HG03060 (cell line): ENCODE results near the gene SPON2.

Experiments used
- ATAC-seq: cut with Tn5 transposase; IDR thresholded peaks from one replicate; pipeline ENCODE4 v1.9.1; 2021; ENCODE audit warnings: low read depth, moderate number of reproducible peaks; ENCODE audit not compliant: unreplicated experiment

SPON2 gene

DNA sequence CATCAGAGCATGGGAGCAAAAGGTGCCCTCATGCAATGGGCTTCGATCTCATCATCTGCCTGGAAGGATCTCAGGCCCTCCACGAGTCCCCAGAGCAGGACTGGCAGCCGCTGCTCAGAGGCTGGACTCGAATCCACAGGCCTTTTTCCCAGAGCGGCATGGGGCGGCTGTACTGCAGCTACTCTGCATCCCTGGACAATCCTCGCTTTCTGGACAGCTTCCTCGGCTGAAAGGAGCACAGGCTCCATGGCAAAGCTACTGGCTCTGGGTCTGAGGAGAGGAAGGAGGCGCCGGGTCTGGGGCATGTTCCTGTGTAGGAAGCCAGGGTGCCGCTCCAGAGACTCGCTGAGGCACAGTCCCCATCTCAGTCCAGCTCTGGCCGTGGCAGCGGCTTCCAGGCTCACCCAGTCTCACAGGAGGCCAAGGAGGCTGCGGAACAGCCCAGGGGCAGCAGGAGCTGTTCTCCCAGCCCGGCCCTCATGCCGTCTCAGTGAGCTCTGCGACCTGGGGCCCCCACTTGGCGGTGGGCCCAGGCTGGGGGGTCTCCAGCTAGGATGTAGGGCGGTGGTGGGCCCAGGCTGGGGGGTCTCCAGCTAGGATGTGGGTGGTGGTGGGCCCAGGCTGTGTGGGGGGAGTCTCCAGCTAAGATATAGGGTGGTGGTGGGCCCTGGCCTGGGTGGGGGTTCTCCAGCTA is 2.7 kb upstream of the SPON2 start:
- ATAC-seq, result no peak

DNA sequence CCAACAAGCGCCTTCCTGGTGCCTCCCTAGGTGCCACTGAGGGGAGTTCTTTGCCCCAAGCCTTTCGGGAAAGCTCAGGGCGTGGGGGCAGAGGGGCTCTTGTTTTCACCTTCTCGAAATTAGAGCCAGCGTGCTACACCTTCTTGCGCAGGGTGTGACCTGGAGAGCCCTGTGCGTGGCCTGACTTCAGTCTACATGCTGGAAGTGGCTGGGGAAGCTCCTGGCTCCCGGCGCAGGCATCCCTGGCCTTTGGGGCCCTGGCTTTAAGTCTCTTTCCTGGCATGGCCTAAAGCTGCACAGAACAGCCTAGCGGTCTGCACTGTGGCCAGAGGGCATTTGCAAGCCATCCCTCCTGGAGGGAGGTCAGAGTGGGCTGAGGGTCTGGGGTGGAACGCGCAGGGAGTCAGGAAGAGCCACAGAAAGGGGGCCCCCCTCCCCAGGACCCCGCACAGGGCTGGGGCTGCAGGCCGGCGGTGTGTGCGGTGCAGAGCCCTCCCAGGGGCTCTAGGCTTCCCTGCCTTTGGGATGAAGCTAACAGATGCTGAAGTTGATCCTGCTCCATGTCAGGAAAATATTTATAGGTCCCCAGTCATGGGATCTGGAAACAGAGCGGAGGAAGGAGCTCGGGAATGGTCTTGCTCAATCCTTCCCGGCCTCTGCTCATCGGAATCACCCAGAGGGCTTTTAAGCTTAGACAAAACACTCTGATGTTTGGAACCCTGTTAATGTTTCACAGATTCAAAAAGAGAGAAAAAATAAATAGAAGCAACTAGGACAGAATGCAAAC is 781 bp upstream of the SPON2 start:
- ATAC-seq, result no peak

DNA sequence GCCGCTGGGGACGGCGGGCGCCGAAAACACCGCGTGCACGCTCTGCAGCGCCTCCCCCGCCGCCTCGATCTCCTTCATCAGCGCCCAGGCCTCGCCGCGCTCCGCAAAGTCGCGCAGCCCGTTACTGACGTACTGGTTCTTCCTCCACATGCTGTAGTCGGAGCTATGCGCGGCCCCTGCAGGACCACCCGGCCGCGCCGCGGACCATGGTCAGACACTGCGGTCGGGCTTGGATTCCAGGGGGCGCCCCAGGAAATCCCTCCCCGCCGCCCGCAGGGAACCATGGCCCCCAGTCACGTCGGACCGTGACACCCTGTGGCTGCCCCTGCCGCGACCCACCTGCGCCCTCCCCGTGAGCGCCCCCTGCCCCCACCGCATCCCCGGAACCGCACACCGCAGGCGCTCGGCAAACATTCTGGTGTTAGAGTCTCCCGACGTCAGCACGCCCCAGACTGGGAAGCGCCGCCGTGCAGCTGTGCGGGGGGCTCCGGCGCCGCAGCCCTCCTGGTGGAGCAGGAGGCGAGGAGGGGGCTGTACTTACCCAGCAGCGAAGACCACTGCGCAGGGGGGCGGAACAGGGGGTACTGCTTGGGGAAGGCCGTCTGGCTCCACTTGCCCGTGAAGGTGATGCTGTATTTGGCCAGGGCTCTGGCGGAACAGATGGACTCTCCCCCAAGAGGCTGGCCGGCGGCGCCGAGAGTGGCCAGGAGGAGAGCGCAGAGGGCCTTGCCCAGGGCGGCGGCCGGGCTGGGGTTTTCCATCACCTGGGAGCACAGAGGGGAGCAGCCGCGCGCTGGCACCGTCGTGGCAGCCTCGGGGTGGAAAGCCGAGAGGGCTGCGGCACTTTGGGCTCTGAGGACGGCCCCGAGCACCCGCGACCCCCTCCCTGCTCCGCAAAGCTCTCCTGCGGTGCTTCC is 814 bp downstream of the SPON2 start:
- no peak for ATAC-seq

DNA sequence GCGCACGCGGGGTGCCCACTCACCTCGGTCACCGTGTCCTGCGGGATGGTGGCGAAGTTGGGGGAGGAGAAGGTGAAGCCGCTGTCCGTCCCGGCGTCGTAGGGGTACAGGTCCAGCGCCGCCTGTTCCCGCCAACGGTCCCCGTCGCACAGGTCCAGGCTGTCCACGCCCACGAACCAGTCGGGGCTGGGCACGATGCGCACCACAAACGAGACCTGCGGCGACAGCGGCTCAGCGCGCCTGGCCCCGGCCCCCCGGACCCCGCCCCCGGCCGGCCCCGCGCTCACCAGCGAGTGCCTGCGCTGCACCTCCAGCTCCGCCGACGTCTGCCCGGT is 1.4 kb downstream of the SPON2 start:
- ATAC-seq, result no peak

DNA sequence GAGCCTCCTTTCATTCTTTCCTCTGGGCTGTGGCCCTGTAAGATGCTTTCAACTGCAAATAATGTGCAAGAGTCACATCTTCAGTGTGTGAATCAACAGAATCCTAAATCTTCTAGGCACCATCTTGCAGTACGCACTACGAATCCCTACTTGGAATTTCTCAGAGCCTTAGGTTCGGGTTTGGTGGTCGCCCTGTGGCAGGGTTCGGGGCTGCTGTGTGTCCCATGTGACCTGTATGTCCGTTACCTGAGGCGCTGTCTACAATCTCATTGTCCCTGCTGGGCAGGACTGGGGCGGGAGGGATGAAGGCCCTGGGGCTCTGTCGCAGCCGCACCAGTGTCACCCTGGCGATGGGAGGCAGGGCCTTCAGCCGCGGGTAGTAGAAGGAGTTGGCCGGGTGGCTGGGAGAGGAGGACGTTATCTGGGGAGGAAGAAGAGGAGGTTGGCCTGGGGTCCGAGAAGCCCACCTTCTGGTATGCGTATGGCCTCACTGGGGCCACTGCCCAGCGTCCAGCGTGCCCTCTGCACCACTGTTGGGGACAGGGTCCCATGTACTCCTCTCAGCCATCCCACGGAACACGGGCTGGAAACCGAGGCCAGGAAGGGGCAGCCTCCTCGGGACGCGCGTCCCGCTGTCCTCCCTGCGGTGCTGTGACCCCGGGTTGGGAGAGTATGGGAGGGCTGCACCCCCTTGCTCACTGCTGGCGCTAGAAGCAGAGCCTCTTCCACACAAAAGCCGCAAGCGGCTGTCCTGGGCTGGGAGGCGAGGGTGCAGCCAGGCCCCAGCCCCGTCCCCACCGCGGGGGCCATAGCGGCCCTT is 2.0 kb downstream of the SPON2 start:
- ATAC-seq, result no peak

DNA sequence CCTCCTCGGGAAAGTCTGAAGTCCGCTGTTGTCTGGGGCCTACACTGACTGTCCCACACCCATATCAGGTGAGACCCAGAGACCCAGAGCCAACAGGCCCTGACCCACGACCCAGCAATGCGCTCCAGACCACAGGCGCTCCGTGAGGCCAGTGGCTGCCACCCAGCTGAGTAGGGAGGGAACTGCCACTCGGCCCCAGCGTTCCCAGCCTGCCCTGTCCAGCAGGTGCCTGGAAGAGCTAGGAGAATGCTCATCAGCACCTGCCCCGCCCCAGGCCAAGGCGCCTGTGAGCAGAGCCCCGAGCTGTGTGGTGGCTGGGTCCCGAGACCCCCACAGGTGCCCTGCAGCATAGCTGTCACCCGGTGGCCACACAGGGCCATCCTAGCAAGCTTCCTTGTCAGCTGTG is 2.7 kb downstream of the SPON2 start:
- ATAC-seq, result no peak

DNA sequence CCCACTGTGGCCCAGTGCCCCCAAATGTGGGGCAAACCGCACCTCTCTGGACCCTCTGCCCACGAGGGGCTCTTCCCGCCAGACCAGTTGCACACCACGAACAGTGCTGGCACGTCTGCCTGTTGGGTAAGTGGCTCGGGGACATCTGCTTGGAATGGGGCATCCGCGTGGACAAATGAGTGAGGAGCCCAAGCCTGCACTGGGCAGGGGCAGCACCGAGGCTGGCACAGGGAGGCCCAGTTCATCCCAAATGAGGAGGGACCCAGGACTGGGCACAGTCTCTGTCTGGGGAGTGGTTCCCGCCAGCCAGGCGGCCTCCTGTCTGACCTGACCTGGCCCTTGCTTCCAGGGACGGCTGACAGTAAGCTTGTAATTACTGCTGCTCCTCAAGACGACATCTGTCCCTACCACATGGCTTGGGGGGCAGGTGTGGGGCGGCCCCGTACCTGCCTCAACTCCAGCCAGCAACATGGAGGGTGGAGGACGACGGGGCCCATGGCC is 3.2 kb downstream of the SPON2 start:
- no peak for ATAC-seq

DNA sequence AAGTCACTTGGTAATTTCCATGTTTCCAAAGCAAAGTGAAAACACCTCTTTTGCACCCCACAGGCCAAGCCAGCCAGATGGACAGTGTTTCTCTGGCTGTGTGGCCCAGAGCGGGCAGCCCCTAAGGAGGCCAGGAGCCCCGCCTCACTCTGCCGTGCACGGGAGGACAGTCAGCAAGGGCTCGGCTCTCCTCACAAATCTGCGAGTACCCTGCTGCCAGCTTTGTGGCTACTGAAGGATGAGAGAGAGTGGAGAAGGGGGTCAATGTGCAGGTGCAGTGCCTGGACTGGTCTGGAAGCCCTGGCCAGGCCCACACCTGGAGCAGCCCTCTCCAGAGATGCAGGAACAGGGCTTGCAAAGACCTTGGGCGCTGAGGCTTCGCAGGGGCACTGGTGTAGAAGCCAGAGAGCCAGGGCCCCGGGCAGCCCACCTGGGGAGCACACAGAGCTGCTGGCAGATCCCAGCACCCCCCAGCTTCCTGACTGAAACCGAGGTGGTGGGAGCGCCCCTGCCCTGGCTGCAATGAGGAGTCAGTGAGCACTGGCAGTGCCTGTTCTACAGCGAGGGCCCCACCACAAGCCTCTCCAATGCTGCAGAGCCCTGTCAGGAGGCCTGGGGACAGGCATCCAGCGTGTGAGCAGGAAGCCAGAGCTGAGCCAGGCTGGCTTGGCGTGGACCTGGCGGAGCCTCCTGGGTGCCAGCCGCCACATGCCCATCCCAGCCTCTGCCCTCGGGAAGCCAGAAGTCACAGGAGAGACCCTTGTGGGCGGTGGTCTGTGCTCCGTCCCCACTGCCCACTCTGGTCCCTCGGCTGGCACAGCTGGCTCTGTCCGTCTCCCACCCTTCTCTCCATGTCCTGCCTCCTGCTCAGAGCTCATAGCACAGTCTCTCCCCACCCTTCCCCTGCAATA is 3.9 kb downstream of the SPON2 start:
- no peak for ATAC-seq

DNA sequence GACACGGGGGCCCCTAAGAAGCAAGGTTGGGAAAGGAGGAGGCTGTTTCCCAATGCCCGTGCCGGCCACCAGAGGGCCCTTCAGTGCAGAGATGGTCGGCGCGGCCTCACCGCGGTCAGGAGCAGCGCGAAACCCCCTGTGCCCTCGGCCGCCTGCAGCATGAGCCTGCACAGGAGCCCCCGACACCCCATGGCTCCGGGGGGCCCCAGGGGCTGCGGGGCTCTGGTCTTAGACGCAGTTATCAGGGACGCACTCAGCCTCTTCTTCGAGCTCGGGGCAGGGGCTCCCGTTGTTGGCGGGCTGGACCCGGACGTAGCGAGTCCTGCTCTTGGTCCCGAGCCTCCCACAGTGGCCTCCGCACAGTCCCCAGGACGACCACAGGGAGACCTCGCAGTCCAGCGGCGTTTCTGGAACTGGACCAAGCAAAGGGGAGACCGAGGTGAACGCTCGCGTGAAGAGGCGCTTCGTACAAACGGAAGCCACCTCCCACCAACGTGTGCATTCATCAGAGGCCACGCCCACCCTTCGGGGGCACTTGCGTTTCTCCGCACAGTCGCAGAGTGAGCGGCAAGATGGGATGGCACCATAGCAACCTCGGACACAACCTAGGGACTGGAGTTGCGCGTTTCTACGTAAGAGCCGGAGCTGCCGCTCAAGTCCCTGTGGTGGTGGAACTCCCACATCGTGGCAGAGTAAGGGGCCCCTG is 5.0 kb downstream of the SPON2 start:
- ATAC-seq, result peak; percentile 65

DNA sequence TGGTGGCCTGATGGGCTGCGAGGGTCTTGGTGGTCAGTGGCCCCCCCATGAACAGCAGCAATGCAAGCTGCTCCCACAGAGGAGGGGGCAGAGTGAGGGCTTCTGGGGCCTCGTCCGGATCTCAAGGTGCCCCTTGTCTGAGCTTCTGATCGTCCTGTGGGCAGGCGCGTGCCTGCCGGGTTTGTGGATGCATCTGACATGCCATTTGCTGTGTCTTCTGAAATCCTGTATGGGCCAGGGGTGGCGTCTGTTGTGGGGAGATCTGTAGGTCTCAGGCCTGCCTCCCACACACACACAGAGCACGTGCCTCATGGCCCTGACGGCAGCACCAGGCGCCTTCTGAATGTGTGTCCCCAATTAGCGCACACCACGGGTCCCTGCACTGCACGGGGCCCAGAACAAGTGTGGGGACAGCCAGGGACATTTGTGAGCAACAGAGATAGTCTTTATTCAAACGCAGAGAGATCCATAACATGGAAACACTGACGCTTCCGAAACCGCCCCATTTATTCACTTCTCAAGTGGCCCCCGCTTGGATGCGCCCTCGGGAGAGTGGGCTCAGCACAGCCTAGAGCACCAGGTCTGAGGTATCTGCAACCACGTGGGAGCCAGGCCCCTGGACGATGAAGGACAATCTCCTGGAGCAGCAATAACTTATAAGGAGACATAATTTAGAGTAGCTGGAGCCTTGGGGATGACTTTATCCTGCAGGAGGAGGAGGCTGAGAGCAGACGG is 5.7 kb downstream of the SPON2 start:
- ATAC-seq, result peak; percentile 5

DNA sequence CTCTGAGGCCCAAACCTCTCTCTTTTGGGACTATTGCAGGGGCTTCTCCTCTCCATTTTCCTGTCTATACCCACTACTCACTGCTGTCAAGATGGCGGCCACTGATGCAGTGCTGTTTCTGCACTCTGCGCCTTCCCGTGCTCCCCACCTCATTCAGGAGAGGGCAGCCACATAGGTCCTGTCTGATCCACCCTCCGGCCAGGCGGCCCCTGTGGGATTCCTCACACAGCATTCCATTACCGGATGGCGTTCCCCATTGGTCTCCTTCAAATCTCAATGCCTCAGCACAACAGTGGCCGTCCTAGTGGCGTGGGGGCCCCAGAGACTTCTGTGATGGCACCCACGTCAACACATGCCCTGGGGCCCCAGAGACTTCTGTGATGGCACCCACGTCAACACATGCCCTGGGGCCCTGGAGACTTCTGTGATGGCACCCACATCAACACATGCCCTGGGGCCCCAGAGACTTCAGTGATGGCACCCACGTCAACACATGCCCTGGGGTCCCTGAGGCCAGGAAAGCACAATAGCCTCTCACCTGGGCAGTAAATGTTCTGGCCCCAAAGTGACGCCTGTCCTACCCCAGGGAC is 7.3 kb downstream of the SPON2 start:
- no peak for ATAC-seq

DNA sequence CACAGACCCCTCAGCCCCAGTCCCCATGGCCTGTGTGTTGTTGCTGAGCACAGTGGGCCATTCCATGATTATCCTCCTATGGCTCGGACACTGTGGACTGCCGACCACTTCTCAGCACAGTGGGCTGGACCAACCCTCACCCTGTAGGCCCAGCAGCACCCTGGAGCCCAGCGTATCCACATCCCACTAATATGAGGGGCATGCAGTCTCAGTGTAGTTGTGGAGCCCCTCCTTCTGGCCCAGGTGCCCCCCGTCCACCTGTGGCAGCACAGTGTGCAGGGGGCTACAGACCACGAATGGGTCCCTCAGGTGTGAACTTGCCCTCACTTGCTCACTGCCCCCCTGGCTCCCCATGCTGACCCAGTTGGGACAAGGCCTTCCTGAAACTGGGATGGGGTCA is 7.9 kb downstream of the SPON2 start:
- ATAC-seq, result no peak

DNA sequence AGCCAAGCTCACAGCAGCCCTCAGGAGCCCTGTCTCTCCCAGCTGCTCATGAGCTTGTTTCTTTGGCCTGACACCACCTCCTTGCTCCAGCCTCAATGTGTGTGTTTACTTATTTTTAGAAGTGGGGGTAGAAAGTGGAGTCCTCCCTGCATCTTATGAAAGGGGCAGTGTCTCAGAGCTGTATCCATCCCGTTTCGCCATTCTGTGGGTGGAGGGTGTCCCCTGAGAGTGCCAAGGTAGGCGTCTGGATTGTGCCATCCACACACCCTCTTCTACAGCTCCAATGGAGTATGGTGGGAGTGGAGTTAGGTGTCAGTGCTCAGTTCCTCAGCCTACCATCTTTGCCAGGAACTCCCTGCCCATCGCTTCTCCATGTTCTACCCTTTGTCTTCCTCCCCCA is 8.3 kb downstream of the SPON2 start:
- ATAC-seq, result no peak

DNA sequence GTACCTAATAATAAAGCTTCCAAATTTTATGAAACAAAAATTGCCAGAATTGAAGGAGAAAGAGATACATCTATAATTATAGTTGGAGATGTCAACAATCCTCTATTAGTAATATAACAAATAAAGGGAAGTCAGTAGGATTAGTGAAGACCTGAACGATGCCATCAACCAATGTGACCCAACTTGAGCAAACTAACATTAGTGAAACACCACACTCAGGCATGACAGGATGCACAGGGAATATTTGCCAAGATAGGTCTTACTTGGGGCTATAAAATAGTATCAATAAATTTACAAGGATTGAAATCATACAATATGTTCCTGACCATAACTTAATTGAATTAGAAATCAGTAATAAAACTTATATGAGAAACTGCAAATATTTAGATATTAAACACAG is 12.0 kb downstream of the SPON2 start:
- no peak for ATAC-seq

DNA sequence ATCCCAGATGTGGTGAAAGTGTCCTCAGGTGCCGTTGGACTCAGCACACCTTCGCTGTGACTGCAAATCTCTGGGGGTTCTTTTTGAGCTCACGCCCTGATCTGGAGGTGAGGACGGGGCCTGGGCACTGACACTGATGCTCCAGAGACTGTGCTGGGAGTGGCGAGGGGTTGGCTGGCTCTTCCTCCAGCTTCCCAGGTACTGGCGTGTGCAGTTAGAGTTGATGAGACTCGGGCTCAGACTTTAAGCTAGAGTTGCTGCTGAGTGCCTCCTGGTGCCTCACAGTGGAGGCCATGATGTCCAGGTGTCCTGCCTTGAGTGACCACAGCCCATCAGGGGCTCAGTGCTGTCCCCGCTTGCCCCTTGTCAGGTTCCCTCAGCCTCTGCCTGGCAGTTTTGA is 16.3 kb downstream of the SPON2 start:
- ATAC-seq, result no peak

DNA sequence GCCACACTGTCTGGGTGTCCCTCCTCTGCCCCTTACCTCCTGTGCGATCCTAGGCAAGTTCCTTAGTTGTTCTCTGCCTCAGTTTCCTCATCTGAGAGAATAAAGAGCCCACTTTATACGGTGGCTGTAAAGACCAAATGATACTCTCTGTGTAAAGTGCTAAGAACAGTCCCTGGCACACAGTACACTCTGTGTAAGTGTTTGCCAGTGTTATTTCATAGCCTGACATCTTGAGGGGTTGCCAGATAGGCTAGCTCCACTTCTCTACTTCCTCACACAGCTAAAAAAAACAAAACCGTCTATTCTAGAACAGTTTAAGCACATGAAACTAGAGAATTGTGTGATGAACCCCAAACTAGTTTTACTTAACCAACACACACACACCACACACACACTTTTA is 17.1 kb downstream of the SPON2 start:
- ATAC-seq, result no peak

DNA sequence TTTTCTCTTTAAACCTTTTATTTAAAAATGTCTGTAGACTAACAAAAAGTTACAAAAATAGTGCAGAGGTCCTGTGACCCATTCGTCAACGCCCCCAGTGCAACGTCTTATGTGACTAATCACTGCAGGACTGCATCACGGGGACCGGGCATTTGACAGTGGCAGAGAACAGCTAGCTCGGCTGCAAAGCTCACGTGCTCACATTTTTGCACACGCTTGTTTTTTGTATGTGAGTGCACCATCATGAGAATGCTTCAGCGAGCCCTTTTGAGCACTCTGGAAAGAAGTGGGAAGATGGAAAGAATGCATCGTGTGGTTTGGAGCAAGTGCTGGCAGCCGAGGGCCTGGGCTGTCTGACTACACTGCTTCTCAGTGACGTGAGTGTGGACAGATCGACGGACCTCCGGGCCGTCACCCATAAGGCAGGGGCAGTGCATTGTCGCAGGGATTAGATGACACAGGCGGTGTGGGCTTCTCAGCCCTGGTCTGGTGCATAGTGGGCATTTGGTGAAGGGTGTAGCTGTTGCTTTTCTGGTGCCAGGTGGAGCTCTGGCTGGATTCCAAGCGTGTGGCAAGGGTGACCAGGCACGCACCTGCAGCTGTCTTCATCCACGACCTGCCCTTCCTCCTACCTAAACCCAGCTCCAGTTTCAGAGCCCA is 17.7 kb downstream of the SPON2 start:
- ATAC-seq, result no peak
